Limb (tissue), 2 donors: ENCODE results near the gene APOL6.
"Not testable (repeated sequence)": the region's sequence is repeated elsewhere in the genome, so short reads cannot be mapped to it uniquely, and the experiment has no call there.

Experiments used
- DNase-seq, 2 donors: peaks; one replicate each; pipeline ENCODE4 v3.0.0-alpha.2; 2016; ENCODE audit errors: extremely low spot score in 2 of 2

The APOL6 gene

DNA sequence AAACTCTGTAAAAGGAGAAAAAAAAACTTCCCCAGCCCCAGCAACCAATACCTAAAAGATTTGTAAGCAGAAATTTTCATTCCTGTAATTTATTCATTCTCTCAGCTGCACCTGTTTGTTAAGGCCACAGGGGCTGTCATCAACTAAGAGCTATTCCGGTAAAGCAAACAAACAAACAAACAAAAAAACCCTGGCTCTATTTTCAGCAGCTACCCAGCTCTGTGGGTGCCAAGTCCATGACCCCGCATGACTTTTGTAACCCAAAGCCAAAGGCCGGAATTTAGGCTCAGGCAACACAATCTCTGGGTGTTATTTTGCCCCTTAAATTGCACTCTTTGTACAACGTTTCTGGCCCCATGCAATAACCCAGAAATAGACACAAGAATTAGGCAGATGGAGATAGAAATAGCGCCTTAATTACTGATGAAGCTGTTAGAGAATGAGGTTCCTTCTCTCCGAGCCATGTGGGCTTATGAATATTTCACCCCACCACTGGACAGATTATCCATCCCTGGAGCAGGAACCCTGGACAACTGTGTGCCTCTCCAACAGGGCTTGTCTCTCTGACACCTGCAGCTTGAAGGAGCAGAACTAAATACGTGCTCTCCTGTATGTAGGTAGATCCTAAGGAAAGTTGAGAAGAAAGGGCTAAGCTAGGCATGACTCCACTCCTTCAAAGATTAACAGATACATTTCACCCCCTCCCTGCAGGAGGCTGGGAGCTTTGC lies 29.4 kb downstream of the APOL6 start:
- DNase-seq, result no peak

GRCh38 chr22:35678836-35679235 lies 30.6 kb downstream of the APOL6 start:
- no peak for DNase-seq

DNA sequence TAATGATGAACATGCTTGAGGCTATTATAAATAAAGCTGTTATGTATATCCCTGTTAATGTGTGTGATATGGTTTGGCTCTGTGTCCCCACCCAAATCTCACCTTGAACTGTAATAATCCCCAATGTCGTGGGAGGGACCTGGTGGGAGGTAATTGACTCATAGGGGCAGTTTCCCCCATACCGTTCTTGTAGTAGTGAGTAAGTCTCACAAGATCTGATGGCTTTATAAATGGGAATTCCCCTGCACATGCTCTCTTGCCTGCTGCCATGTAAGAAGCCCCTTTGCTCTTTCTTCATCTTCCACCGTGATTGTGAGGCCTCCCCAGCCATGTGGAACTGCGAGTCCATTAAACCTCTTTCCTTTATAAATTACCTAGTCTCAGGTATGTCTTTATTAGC lies 31.2 kb downstream of the APOL6 start:
- DNase-seq, result not testable (repeated sequence)

DNA sequence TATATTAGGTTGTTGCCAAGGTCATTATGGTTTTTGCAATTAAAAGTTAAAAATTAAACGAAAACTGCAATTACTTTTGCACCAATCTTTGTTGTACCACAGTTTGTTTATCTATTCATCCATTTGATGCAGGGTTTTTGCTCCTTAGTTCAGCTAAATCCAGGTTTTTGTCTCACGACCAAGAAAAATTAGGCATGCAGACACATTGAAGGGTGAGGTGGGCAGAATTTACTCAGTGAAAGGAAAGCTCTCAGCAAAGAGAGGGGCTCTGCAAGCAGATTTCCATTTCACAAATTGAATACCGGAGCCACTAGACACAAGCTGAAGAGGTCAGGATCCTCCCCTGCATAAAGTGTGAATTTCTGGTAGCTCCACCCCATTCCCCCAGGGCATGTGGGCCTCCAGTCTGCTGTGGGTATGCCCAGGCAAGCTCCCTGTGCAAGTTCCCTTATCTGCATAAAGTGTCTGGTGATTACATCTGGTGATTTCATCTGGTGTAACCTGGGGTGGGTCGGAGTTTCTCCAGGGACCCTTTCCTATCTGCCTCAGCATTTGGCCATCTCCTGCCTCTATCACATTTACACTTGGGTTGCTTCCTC lies 33.3 kb downstream of the APOL6 start:
- DNase-seq, result no peak

DNA sequence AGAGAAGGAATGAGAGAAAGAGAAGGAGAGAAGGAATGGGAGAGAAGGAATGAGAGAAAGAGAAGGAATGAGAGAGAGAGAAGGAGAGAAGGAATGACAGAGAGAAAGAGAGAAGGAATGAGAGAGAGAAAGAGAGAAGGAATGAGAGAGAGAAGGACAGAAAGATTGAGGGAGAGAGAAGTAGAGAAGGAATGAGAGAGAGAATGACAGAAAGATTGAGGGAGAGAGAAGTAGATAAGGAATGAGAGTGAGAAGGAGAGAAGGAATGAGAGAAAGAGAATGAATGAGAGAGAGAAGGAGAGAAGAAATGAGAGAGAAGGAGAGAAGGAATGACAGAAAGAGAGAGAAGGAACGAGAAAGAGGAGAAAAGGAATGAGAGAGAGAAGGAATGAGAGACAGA lies 35.3 kb downstream of the APOL6 start:
- DNase-seq, result no peak

- DNase-seq, result peak in 1 of 2 donors; percentile 17
Observed at GRCh38 chr22:35684270-35684700, 36.0 kb downstream of the APOL6 start.

GRCh38 chr22:35684732-35685131 lies 36.5 kb downstream of the APOL6 start:
- no peak for DNase-seq

DNA sequence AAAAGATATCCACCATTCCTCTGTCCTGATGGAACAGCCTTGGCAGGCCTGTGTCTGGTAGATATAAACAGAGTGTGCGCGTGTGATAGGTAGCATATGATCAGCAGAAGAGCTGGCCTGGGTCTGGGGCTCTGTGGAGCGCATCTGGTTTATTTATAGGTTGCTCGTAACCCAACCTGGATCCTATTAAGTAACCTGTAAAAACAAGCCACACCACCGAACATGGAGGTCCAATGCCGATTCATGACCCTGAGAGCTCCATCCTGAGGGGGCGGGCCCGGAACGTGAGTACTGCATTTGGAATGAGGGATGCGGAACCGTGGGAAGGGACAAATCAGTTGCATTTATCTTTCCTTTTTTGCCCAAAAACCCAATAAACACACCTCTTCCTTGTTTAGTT lies 37.5 kb downstream of the APOL6 start:
- DNase-seq, result no peak

GRCh38 chr22:35686298-35686697 lies 38.1 kb downstream of the APOL6 start:
- DNase-seq, result no peak

DNA sequence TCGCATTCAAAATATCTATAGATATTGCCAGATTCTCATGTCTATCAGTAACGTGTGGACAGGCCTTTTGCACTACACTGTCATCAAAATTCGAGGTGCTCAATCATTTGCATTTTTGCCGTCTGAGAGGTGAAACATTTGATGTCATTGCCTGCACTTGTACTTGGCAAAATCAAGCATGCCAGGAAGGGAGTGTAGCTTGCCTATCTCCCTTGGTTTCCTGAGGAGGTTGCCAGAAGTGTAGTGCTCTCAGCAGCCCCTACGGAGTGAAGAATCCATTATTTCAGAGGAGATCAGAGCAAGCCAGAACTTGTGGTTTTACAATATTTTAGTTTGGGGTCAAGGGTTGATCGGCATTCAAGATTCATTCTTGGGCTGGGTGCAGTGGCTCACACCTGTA lies 39.2 kb downstream of the APOL6 start:
- no peak for DNase-seq

DNA sequence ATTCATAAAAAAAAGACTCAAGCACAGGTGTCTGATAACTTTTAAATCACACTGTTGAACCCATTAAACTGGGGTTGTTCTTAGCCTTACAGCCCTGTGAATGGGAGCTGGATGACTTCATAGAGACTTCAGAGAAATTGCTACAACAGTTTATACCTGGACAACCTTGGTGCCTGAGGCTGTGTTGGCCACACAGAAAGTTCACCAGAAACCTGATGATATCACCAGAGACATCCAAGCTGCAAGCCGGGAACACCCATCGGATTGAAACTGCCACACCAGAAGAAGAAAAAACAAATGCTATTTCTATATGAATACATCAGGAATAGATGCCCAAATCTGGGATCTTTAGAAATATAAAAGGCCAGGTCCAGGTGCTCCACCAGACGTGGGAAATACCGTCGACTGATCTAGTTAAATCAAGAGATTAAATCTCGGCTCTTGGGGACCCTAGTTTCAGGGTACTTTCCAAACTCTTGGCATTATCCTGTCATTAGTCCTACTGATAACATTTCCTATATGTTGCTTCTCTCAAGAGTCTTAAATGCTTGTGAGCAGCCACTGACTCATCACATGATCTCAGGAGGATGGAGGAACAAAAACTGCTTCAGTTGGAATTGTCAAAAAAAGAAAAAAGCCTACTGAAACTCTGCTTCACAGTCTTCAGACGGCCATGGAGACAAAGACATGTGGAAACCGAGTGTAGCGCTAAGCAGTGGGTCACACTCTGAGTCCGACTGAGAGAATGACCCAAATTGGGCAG lies 40.8 kb downstream of the APOL6 start:
- no peak for DNase-seq

GRCh38 chr22:35690001-35690400 lies 41.8 kb downstream of the APOL6 start:
- no peak for DNase-seq

GRCh38 chr22:35695202-35695601 lies 47.0 kb downstream of the APOL6 start:
- no peak for DNase-seq

- DNase-seq, result no peak
Observed at GRCh38 chr22:35697142-35697541, 48.9 kb downstream of the APOL6 start.

DNA sequence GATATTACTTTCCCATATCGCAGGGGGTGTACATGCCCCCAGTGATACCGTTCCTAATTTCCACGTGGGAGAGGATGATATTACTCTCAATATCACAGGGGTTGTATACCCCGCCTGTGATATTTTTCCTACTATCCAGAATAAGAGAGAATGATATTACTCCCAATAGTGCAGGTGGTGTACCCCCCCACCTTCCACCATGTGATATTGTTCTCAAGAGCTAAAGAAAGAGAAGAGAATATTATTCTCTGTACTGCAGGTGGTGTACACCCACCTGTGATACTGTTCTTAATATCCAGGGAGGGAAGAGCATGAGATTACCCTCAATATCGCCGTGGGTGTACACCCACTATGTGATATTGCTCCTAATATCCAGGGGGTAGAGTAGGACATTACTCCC lies 51.6 kb downstream of the APOL6 start:
- not testable (repeated sequence) for DNase-seq

DNA sequence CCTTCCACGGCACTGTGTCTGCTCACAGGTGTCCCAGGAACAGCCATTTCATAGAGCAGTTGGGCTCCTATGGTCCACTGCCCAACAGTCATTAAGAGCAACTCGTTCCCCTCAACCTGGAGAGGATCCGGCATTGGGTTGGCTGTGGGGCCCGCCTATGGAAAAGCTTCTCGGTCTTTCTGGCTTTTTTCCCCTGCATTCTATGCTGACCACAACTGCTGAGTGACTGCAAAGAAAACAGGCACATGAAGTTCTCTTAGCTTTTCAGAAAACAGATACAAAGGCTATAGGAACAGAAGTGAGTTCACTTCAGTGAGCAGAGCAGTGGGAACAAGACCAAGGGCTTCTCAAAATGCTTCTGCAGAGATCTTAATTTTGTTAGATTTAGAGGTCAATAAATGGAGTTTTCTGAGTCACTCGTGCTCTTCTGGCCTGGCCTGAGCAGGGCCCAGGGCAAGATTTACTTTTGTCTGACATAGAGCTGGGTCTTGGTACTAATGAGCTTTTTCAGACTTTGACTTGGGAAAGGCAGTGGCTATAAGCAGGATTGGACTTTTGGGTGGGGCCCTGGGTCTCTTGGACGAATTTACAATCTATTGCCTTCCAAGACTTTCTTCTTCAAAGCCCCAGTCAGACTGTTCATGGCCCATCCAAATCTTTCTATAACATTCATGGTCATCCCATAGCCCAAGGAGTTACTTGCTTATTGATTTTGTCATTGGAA lies 55.8 kb downstream of the APOL6 start:
- DNase-seq, result no peak

GRCh38 chr22:35705141-35705540 lies 56.9 kb downstream of the APOL6 start:
- no peak for DNase-seq

GRCh38 chr22:35708453-35708852 lies 60.2 kb downstream of the APOL6 start:
- DNase-seq, result no peak

GRCh38 chr22:35708917-35709316 lies 60.7 kb downstream of the APOL6 start:
- DNase-seq, result no peak

GRCh38 chr22:35711336-35711735 lies 63.1 kb downstream of the APOL6 start:
- no peak for DNase-seq

GRCh38 chr22:35712672-35713071 lies 64.4 kb downstream of the APOL6 start:
- DNase-seq, result no peak

- DNase-seq, result no peak
Observed at GRCh38 chr22:35717572-35717971, 69.3 kb downstream of the APOL6 start, which contains the start of gene APOL5. Gene APOL5, plus strand, starts transcription at chr22:35717872. Its CDS starts 0 bp downstream, at chr22:35717872.
